HepG2 (cell line): ENCODE data around the gene ABCF1. TPM values are rescaled to one million over a fixed set of nuclear protein-coding genes. Genes with fewer than 3 reads are reported as not detected.

Experiments used
- E2F2 ChIP-seq: sonication (generic); formaldehyde crosslinking; IDR thresholded peaks from 2 replicates; pipeline ENCODE4 v1.4.0; 2020; ENCODE audit warnings: missing genetic modification reagents, borderline replicate concordance
- HOXA9 ChIP-seq: sonication (generic); formaldehyde crosslinking; IDR thresholded peaks from 2 replicates; pipeline ENCODE4 v1.8.1; 2022; ENCODE audit warnings: missing genetic modification reagents, mild to moderate bottlenecking, moderate library complexity, borderline replicate concordance
- NFKB2 ChIP-seq: sonication (generic); formaldehyde crosslinking; IDR thresholded peaks from 2 replicates; pipeline ENCODE4 v1.4.0; 2020; ENCODE audit warnings: missing genetic modification reagents, borderline replicate concordance
- NKX3-1 ChIP-seq: sonication (generic); formaldehyde crosslinking; IDR thresholded peaks from 2 replicates; pipeline ENCODE4 v1.5.0; 2020; ENCODE audit warnings: missing genetic modification reagents
- PATZ1 ChIP-seq: sonication (generic); formaldehyde crosslinking; IDR thresholded peaks from 2 replicates; pipeline ENCODE4 v1.4.0; 2020; ENCODE audit warnings: missing genetic modification reagents
- PAWR ChIP-seq: sonication (generic); formaldehyde crosslinking; IDR thresholded peaks from 2 replicates; pipeline ENCODE4 v1.4.0; 2020; ENCODE audit warnings: missing genetic modification reagents, mild to moderate bottlenecking, borderline replicate concordance
- PREB ChIP-seq: sonication (generic); formaldehyde crosslinking; IDR thresholded peaks from 2 replicates; pipeline ENCODE4 v1.4.0; 2020; ENCODE audit warnings: missing genetic modification reagents
- SNAPC4 ChIP-seq: sonication (generic); formaldehyde crosslinking; IDR thresholded peaks from 2 replicates; pipeline ENCODE4 v1.4.0; 2020; ENCODE audit warnings: mild to moderate bottlenecking, missing genetic modification reagents
- ZNF619 ChIP-seq: sonication (generic); formaldehyde crosslinking; IDR thresholded peaks from 2 replicates; pipeline ENCODE4 v1.4.0; 2020; ENCODE audit warnings: mild to moderate bottlenecking, missing genetic modification reagents
- ZNF891 ChIP-seq: sonication (generic); formaldehyde crosslinking; IDR thresholded peaks from 2 replicates; pipeline ENCODE4 v1.5.0; 2020; ENCODE audit warnings: mild to moderate bottlenecking, missing genetic modification reagents
- polyA plus RNA-seq, 8 experiments: library from polyadenylated mRNA; depleted of rRNA in 3 of 8; stranded (reverse) in 7 of 8; unstranded in 1 of 8; fragments of >200 nt; fragmentation: Illumina TruSeq in 4 of 8; extraction: Trizol in 4 of 8; gene quantifications; 2 replicates each; pipeline versions ENCODE4 v1.2.1 to v1.2.3, GENCODE V29; 2011 to 2016; ENCODE audit warnings: low read depth in 4 of 8, missing spikeins in 1 of 8, mixed read lengths in 1 of 8; ENCODE audit not compliant: insufficient read depth in 1 of 8
- total RNA-seq, 5 experiments: library from RNA; depleted of rRNA; stranded (reverse); fragments of >200 nt; fragmentation: Illumina TruSeq; extraction: Trizol; gene quantifications; 2 replicates each; pipeline ENCODE4 v1.2.3, GENCODE V29; 2016; ENCODE audit warnings: low read depth in 1 of 5

Gene ABCF1
- total and polyA plus RNA-seq, 2 of the 13 experiments (the other 11 are each of a cell fraction or from before 2014, with no cell fraction given), result 25.4 to 98.9 TPM

GRCh38 chr6:30571075-30571761 is at the start of gene ABCF1 (continued):
- peak; percentile 79; the same call in 1 of the 2 replicates for TF ChIP-seq PATZ1
- peak; percentile 88 for TF ChIP-seq ZNF891 (CRISPR knock-in tag)
- TF ChIP-seq PAWR (CRISPR knock-in tag), result no peak; the same call in 1 of the 2 replicates
- TF ChIP-seq E2F2 (CRISPR knock-in tag), result peak; percentile 94
- no peak; the same call in 1 of the 2 replicates for TF ChIP-seq PREB (CRISPR knock-in tag)
- peak; percentile 40; the same call in 1 of the 2 replicates for TF ChIP-seq ZNF619 (CRISPR knock-in tag)
- peak; percentile 96 for TF ChIP-seq NFKB2
- TF ChIP-seq SNAPC4 (CRISPR knock-in tag), result peak; percentile 84; the same call in 1 of the 2 replicates
- peak; percentile 93; the same call in 1 of the 2 replicates for TF ChIP-seq HOXA9 (CRISPR knock-in tag)
- peak; percentile 82; the same call in 1 of the 2 replicates for TF ChIP-seq NKX3-1 (CRISPR knock-in tag)
